GM21447 (cell line): ENCODE measurements around the gene PTPRK.
A peak's percentile ranks its signal among the peaks of the same experiment; 100 is the strongest.
"Not testable (repeated sequence)": the region's sequence is repeated elsewhere in the genome, so short reads cannot be mapped to it uniquely, and the experiment has no call there.

ENCODE experiments used
- ATAC-seq: cut with Tn5 transposase; IDR thresholded peaks from one replicate; pipeline ENCODE4 v1.9.1; 2021; ENCODE audit not compliant: unreplicated experiment

PTPRK gene

DNA sequence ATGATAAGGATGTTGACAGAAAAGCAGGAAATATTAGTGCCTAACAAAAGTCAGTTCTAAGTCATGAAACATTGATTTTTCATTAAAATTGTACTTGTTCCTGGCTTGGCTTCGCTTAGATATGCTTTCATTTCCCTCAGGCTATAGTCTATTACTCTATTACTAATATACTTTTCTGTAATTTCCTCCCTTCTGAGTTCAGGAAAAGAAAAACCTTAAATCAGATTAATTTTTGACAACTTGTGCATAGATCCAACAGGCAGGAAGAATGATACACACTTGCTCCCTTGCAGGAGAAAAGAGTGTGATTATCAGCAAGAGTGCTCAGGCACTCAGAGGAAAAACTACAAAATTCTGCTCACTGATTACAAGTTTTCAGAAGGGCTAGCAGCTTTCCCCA lies 474.4 kb downstream of the PTPRK start:
- ATAC-seq, result no peak

- ATAC-seq, result no peak
Measured at GRCh38 chr6:128039543-128039942, 480.9 kb downstream of the PTPRK start.

DNA sequence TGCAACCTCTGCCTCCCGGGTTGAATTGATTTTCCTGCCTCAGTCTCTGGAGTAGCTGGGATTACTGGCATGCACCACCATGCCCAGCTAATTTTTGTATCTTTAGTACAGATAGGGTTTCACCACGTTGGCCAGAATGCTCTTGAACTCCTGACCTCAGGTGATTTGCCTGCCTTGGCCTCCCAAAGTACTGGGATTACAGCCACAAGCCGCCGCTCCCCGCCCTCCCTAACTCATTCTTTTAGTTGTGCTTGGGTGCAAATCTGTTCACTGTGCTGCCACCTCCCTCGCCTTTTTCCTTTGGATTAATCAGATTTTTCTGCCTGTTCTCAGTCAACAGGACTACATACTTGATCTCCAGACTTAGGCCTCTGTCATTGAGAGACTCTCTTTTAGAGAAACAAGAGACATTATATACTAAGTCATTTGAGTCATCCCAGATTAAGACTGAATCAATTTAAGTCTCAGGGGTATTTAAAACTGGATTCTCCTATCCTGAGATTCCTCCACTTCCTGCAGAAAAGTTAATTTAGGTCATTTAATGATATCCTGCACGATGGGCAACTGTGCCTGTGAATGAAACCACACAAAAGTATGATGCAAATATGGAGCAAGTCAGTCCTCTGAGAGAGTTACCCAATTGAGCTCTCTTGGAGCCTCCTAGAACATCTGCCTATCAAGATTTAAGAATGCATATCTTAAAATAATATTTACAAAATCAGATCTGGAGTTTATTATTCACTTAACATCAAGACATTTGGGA lies 483.4 kb downstream of the PTPRK start:
- no peak for ATAC-seq

DNA sequence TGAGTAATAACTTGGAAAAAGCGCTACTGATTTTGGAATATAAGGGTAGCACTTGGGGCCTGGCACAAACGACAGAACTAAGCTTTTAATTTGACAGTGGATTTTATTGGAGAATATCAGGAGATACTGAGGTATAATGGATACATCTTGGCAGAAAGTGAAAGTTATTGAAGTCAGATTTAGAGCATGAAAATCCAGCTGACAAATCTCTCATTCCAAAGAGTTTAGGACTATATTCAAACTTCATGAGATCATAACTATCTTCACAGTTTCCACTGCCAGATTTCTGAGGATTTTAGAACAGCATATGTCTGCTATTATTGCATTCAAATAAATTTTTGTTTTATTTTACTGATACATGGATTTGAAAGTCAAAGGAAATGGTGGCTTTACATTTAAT lies 487.2 kb downstream of the PTPRK start:
- ATAC-seq, result no peak

- no peak for ATAC-seq
Measured at GRCh38 chr6:128032042-128032441, 488.4 kb downstream of the PTPRK start.

DNA sequence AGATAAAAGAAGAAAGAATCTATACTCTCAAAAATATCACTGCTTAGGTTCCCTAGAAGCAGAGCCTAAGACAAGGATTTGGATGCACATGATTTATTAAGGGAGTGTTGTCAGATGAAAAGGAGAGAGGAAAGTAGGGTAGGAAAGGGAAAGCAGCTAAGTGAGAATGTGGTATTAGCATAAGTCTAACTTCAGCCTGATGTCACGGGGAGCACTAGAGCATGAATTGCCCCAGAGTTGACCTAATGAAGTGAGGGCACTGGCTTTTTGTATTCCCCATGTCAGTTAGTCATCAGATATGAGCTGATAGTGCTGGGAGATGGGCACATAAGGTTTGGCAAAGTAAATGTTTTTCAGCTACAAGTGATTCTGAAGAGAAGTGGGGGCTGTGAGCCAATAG lies 490.6 kb downstream of the PTPRK start:
- peak; percentile 68 for ATAC-seq

DNA sequence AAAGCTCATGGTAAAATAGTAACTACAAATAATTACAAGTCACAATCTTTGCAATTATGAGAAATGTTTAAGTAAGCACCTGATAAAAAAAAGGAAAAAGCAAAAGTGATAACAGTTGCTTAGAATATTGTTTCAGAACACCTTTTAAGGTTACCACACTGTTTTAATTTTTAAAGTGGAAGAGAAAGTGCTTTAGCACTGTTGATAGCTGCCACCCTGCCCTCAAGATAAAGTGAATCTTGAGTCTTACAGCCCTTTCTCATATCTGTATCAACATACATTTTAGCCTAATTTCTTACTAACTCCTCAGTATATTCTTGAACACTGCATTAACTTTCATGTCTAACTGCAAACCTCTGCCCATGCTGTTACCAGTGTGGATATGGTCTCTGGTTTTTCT lies 492.2 kb downstream of the PTPRK start:
- no peak for ATAC-seq

GRCh38 chr6:128025478-128025877 lies 494.9 kb downstream of the PTPRK start:
- ATAC-seq, result no peak

DNA sequence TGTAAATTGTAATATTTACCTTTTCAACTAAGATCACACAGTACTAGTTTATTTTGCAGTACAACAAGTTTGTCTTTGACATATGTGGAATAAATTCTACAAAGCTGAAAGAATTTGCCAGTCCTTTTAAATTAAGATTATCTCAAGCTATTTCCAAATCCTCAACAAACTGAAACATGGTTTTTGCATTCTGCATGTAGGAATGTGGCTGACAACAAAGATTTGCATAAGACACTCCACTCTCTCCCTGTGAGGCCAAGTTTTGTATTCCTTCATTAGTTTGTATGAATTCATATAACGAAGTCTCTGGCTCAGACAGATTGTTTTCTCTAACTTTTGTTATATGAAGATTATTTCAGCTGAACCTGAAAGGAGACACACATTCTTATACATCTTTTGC lies 495.4 kb downstream of the PTPRK start:
- no peak for ATAC-seq

GRCh38 chr6:128024046-128024445 lies 496.4 kb downstream of the PTPRK start:
- ATAC-seq, result no peak

DNA sequence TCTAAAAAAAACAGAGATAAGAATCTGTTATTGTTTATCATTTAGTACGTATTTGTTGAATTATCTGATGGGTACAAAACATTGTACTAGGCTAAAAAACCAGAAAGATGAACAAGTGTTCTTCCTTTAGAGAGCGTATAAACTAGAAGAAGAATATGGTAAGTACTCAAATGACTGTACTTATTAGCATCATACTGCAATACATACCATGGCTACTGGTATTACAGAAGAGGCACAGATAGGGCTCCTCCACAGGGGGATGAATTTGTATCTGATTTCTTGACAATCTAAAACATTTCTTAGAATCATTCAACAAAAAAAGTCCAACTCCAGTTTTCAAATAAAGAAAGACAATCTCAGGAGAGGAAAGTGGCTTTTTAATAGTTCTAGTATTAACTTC lies 501.6 kb downstream of the PTPRK start:
- ATAC-seq, result no peak

- no peak for ATAC-seq
Measured at GRCh38 chr6:128017288-128017687, 503.1 kb downstream of the PTPRK start.

DNA sequence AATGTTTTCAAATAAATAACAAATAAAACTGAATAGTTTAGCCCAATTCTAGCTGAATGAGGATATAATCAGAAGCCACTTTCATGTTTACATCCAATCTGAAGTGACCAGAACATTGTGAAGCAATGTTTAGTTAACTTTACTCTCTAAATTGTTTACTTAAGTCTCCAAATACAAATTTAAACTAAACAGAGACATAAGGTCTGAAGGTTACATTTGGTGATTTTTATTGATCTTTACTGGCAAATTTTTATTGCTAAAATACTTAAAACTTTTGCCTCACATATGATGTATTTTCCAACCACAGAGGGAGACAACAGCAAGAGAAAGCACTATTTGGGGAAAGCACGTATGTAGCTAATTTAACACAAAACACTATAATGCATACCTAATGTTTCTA lies 512.7 kb downstream of the PTPRK start:
- no peak for ATAC-seq

GRCh38 chr6:128005009-128005408 lies 515.4 kb downstream of the PTPRK start:
- no peak for ATAC-seq

GRCh38 chr6:128000363-128000762 lies 520.0 kb downstream of the PTPRK start:
- ATAC-seq, result no peak

GRCh38 chr6:127998985-127999384 lies 521.4 kb downstream of the PTPRK start:
- ATAC-seq, result no peak

DNA sequence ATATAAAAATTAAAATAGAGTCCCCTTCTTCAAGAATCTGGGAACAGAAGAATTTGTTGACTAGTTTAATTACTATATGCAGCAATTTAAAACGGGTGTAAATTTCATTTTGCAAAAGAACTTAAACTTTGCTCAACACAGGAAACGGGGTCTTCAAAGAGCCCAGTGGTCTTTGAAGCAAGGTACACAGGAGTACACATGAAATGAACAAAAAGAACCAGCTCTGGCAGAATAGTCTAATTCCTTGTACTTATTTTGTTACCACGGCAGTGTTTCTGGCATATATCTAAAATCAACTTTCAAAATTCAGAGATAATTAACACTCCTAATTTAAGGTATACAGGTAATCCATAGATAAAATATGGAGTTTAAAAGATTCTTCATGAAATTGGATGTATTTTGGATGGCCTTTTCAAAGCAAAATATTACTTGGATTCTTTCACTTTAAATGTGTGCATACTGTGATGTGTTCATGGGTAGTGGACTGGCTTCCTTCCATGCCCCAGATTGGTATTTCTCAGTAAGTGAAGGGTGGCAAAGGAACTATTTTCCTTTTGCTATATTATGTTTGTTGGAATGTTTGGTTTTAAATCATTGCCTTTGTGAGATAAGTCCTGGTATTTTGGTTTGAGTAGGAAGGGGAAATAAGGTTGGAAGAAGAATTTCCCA lies 522.8 kb downstream of the PTPRK start:
- no peak for ATAC-seq

GRCh38 chr6:127996925-127997324 lies 523.5 kb downstream of the PTPRK start:
- no peak for ATAC-seq

GRCh38 chr6:127992144-127992543 lies 528.3 kb downstream of the PTPRK start:
- ATAC-seq, result no peak

- no peak for ATAC-seq
Measured at GRCh38 chr6:127990074-127990473, 530.3 kb downstream of the PTPRK start.

DNA sequence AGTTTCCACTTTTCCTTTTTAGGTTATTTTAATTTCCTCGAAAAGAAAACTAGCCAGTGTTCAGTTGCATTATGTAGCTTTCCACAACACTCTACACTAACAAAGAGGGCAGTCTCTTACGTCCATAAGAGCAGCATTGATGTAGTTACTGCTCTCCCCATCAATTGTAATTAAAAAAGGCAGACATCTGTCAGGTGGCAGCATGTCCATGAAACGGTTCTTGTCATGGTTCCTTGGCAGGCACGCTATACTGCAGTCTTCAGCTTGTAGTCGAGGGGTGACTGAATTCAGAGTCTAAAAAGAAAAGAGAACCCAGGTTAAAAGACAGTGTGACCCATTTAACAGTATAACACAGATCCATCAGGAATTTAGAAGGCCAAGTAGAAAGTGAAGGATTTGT lies 539.4 kb downstream of the PTPRK start:
- ATAC-seq, result no peak

GRCh38 chr6:127978185-127978584 lies 542.2 kb downstream of the PTPRK start:
- not testable (repeated sequence) for ATAC-seq

GRCh38 chr6:127976796-127977195 lies 543.6 kb downstream of the PTPRK start:
- ATAC-seq, result no peak
